ENCODE results near the gene HOXA1.

The HOXA1 gene

DNA sequence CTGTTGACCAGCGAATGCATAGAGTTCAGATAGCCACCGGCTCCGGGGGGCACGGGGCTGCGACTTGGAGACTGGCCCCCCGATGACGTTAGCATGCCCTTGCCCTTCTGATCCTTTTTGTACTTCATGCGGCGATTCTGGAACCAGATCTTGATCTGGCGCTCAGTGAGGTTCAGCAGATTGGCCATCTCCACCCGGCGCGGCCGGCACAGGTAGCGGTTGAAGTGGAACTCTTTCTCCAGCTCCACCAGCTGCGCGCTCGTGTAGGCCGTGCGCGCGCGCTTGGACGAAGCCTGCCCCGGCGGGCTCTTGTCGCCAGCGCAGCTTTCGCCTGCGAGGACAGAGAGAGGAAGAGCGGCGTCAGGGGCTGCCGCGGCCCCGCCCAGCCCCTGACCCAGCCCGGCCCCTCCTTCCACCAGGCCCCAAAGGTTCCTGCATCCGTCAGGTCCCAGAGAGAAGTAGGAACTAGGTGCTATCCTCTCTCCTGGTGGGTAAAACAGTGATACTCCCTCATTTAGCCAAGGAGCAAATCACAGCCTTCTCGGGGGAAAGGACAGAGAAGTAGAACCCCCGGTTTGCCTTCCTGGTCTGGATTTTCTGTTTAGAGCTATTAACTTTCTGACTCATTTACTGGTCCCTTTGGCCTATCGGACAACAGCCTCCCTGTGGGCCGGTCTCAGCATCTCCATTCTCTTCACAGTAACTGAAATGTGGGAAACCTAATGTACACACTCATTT lies 12.8 kb upstream of the HOXA1 start:
- Histone ChIP-seq H3K9me3 (ENCODE audit: severe bottlenecking) (no peaks in the 10 kb centered on the region), H3K36me3 (no peaks in the 10 kb centered on the region), H3K4me3 (ENCODE audit: low read depth, low read length) (no peak overlapping the region), H3K27me3 (ENCODE audit: insufficient read depth, low read depth, severe bottlenecking) (peaks cover 93% of the 10 kb centered on the region), H3K27ac (no peak overlapping the region)
- no peak for TF ChIP-seq CTCF (IDR thresholded peaks at IDR 0.05; ENCODE audit: low read depth, low read length)
- DNase-seq: peak; percentile 57

DNA sequence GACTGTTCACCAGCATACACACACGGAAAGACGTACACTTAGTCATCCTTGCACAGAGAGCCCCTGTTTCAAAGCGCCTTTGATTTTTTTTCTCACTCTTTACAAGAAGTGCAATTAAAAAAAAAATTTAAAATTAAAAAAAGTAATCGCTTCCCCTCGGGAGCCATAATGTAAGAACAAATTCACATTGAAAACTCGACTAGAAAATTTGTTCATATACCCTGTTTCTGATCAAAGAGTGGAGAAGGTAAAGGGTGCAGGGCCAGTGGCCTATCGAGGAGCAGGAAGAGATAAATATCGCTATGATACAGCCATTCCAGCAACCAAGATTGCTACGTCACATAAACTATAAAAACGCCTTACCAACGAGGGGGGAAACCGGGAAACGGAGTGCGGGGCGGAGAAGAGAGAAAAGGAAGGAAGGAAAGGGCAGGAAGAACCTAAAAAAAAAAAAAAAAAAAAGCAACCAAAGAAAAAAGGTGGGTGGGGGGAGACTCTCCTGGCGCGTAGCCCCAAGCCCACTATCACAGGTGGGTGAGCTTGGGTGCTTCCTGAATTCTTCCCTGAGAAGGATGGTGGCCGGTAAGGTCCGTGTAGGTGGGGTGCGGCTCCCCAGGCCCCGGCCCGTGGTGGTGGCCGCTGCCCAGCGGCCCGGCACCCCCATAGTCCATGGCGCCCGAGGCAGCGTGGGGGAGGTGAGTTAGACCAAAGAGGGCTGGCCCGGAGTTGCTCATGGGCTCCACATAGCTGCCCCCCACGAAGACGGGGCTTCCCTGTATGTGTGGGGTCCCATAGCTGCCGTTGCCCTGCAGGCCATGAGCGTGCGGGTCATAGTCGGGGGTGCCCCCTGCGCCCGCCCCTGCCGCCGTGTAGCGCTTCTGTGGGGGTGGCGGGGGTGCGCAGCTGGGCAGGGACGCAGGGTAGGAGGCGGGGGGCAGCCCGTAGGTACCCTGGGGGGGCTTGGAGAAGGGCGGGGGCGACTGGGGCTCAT lies 11.9 kb upstream of the HOXA1 start:
- no peak overlapping the region for H3K4me3 ChIP-seq (ENCODE audit: low read depth, low read length)
- no peaks in the 10 kb centered on the region for H3K36me3 ChIP-seq
- H3K9me3 ChIP-seq (ENCODE audit: severe bottlenecking): no peaks in the 10 kb centered on the region
- peak overlapping the region; percentile 79 for H3K27ac ChIP-seq
- no peak for TF ChIP-seq CTCF (IDR thresholded peaks at IDR 0.05; ENCODE audit: low read depth, low read length)
- peaks cover 93% of the 10 kb centered on the region for H3K27me3 ChIP-seq (ENCODE audit: insufficient read depth, low read depth, severe bottlenecking)
- DNase-seq: no peak

GRCh38 chr7:27106901-27107240 lies 11.1 kb upstream of the HOXA1 start:
- Histone ChIP-seq H3K9me3 (ENCODE audit: severe bottlenecking) (no peaks in the 10 kb centered on the region), H3K27me3 (ENCODE audit: insufficient read depth, low read depth, severe bottlenecking) (peaks cover 87% of the 10 kb centered on the region), H3K27ac (peak overlapping the region; percentile 79), H3K4me3 (ENCODE audit: low read depth, low read length) (peak overlapping the region; percentile 17; the same call in 1 of the 2 replicates), H3K36me3 (no peaks in the 10 kb centered on the region)
- no peak for DNase-seq
- TF ChIP-seq CTCF (IDR thresholded peaks at IDR 0.05; ENCODE audit: low read depth, low read length): no peak

GRCh38 chr7:27106181-27106900 lies 10.5 kb upstream of the HOXA1 start:
- Histone ChIP-seq H3K36me3 (no peaks in the 10 kb centered on the region), H3K27ac (peak overlapping the region; percentile 79), H3K4me3 (ENCODE audit: low read depth, low read length) (peak overlapping the region; percentile 17; the same call in 1 of the 2 replicates), H3K27me3 (ENCODE audit: insufficient read depth, low read depth, severe bottlenecking) (peaks cover 89% of the 10 kb centered on the region), H3K9me3 (ENCODE audit: severe bottlenecking) (no peaks in the 10 kb centered on the region)
- DNase-seq: no peak
- no peak for TF ChIP-seq CTCF (IDR thresholded peaks at IDR 0.05; ENCODE audit: low read depth, low read length)

- H3K36me3 ChIP-seq: no peaks in the 10 kb centered on the region
- H3K27ac ChIP-seq: peak overlapping the region; percentile 79
- peaks cover 90% of the 10 kb centered on the region for H3K27me3 ChIP-seq (ENCODE audit: insufficient read depth, low read depth, severe bottlenecking)
- no peaks in the 10 kb centered on the region for H3K9me3 ChIP-seq (ENCODE audit: severe bottlenecking)
- DNase-seq: no peak
- peak overlapping the region; percentile 21 for H3K4me3 ChIP-seq (ENCODE audit: low read depth, low read length)
- TF ChIP-seq CTCF (IDR thresholded peaks at IDR 0.05; ENCODE audit: low read depth, low read length): no peak
These were observed 9.7 kb upstream of the HOXA1 start for GRCh38 chr7:27105301-27106031.

All from WERI-Rb-1 (cell line).